HCT116 (cell line): Measurements from ENCODE around the gene SEC11A. TPM values are rescaled to one million over a fixed set of nuclear protein-coding genes. Genes with fewer than 3 reads are reported as not detected.

Experiments used
- ATAC-seq: fragments of 200-7000 bp; cut with Tn5 transposase; 2 replicates; pipeline ENCODE4 v1.9.1; 2020; ENCODE audit warnings: mild to moderate bottlenecking, moderate library complexity
- BruUV-seq: library from RNA; stranded (reverse); fragments of 400-500 nt; replicated peaks from 2 replicates; lab custom pipeline; 2021; lab: Mats Ljungman, UMichigan
- CTCF ChIA-PET: fragments of 300-600 bp; sonication (Branson Sonifier 250); formaldehyde crosslinking; loops from one replicate; lab custom pipeline; 2021; ENCODE audit warnings: antibody characterized with exemption; lab: Charles Lee
- POLR2A ChIA-PET: fragments of 300-600, 350-600 bp; sonication (Branson Sonifier 250); formaldehyde crosslinking; loops from one replicate; lab custom pipeline; 2021; ENCODE audit warnings: antibody characterized with exemption; lab: Charles Lee
- RAD21 ChIA-PET, 2 experiments: fragments of 300-600 bp; sonication (Branson Sonifier 250); formaldehyde crosslinking; loops; one replicate each; lab custom pipeline; 2023; ENCODE audit warnings: low total read pairs in 2 of 2; ENCODE audit not compliant: uncharacterized antibody in 2 of 2, unreplicated experiment in 2 of 2, low non-redundant PET in 1 of 2; lab: Charles Lee
- DNase-seq: peaks from one replicate; pipeline ENCODE4 v3.0.0-alpha.2; 2010; ENCODE audit warnings: low read depth, low spot score
- H2AFZ ChIP-seq: fragments of 200-600 bp; shearing (Covaris generic), sonication (generic); 2 replicates; pipeline ENCODE4 v1.6.1; 2017; ENCODE audit warnings: low read depth, mixed run types, mixed read lengths, antibody characterized with exemption, low read length; ENCODE audit not compliant: poor library complexity, severe bottlenecking
- H3K27ac ChIP-seq: 2 replicates; pipeline ENCODE4 v1.5.1; 2012; ENCODE audit warnings: low read depth, low read length
- H3K27me3 ChIP-seq: fragments of 200-600 bp; sonication (generic); 2 replicates; pipeline ENCODE4 v1.6.1; 2016; ENCODE audit warnings: mixed run types, low read length, mixed read lengths; ENCODE audit not compliant: insufficient read depth
- H3K36me3 ChIP-seq, 2 experiments: fragments of 200-500 bp in 1 of 2; fragments of 200-600 bp in 1 of 2; sonication (Bioruptor generic) in 1 of 2; sonication (generic) in 1 of 2; 2 replicates each; pipeline versions ENCODE4 v1.5.1 to v1.6.1; 2014 to 2016; ENCODE audit warnings: low read length in 2 of 2, inconsistent platforms in 1 of 2, mixed read lengths in 1 of 2, mixed run types in 1 of 2; ENCODE audit not compliant: insufficient read depth in 2 of 2, control insufficient read depth in 1 of 2
- H3K4me1 ChIP-seq, 2 experiments: fragments of 200-600 bp in 1 of 2; sonication (generic) in 1 of 2; 2 replicates each; pipeline versions ENCODE4 v1.5.1 to v1.6.1; 2012 to 2017; ENCODE audit warnings: low read length in 2 of 2, inconsistent platforms in 1 of 2, mild to moderate bottlenecking in 1 of 2, mixed read lengths in 1 of 2, mixed run types in 1 of 2, moderate library complexity in 1 of 2; ENCODE audit not compliant: insufficient read depth in 2 of 2, control insufficient read depth in 1 of 2
- H3K4me2 ChIP-seq: fragments of 200-600 bp; sonication (generic); 2 replicates; pipeline ENCODE4 v1.6.1; 2017; ENCODE audit warnings: mixed run types, low read length, mixed read lengths
- H3K4me3 ChIP-seq, 2 experiments: fragments of 200-600 bp in 1 of 2; sonication (generic) in 1 of 2; replicated peaks in 1 of 2; 2 replicates each; pipeline ENCODE4 v1.5.1; 2011 to 2016; ENCODE audit warnings: low read length in 2 of 2, control low read depth in 1 of 2, low read depth in 1 of 2, mild to moderate bottlenecking in 1 of 2, mixed read lengths in 1 of 2, mixed run types in 1 of 2
- H3K79me2 ChIP-seq: fragments of 200-600 bp; sonication (generic); 2 replicates; pipeline ENCODE4 v1.6.1; 2017; ENCODE audit warnings: mild to moderate bottlenecking, mixed run types, low read length, moderate library complexity, mixed read lengths; ENCODE audit not compliant: insufficient read depth
- H3K9ac ChIP-seq: fragments of 200-600 bp; sonication (generic); 2 replicates; pipeline ENCODE4 v1.6.1; 2016; ENCODE audit warnings: low read length, mixed read lengths
- H3K9me2 ChIP-seq: fragments of 200-600 bp; sonication (generic), shearing (Covaris generic); 2 replicates; pipeline ENCODE4 v1.6.1; 2017; ENCODE audit warnings: mixed run types, mild to moderate bottlenecking, moderate library complexity; ENCODE audit not compliant: insufficient read depth
- H3K9me3 ChIP-seq, 2 experiments: fragments of 200-500 bp in 1 of 2; fragments of 200-600 bp in 1 of 2; sonication (Bioruptor generic) in 1 of 2; sonication (generic) in 1 of 2; 2 replicates each; pipeline ENCODE4 v1.6.1; 2014 to 2017; ENCODE audit warnings: low read length in 2 of 2, mixed read lengths in 2 of 2, inconsistent platforms in 1 of 2, low read depth in 1 of 2, mild to moderate bottlenecking in 1 of 2, mixed run types in 1 of 2, moderate library complexity in 1 of 2; ENCODE audit not compliant: control insufficient read depth in 1 of 2, insufficient read depth in 1 of 2
- H4K20me1 ChIP-seq: fragments of 200-600 bp; sonication (generic), shearing (Covaris generic); 2 replicates; pipeline ENCODE4 v1.6.1; 2017; ENCODE audit warnings: mixed run types, mild to moderate bottlenecking, moderate library complexity; ENCODE audit not compliant: insufficient read depth
- ATF3 ChIP-seq: IDR thresholded peaks from 2 replicates; pipeline ENCODE4 v1.6.1; 2012
- CBX3 ChIP-seq: IDR thresholded peaks from 2 replicates; pipeline ENCODE4 v1.6.1; 2012; ENCODE audit warnings: low read depth
- CEBPB ChIP-seq: IDR thresholded peaks from 2 replicates; pipeline ENCODE4 v1.6.1; 2012; ENCODE audit warnings: low read depth
- CTCF ChIP-seq, 3 experiments: fragments of 200-600 bp in 1 of 3; sonication (generic) in 1 of 3; IDR thresholded peaks in 2 of 3; conservative IDR thresholded peaks in 1 of 3; 2 replicates each; pipeline ENCODE4 v1.5.1; 2012 to 2017; ENCODE audit warnings: low read depth in 2 of 3, low read length in 2 of 3, antibody characterized with exemption in 1 of 3, borderline replicate concordance in 1 of 3, control low read depth in 1 of 3, mild to moderate bottlenecking in 1 of 3, mixed read lengths in 1 of 3, mixed run types in 1 of 3, moderate library complexity in 1 of 3; ENCODE audit not compliant: insufficient read depth in 1 of 3
- EGR1 ChIP-seq: IDR thresholded peaks from 2 replicates; pipeline ENCODE4 v1.6.1; 2012; ENCODE audit warnings: low read depth
- FOSL1 ChIP-seq: IDR thresholded peaks from 2 replicates; pipeline ENCODE4 v1.6.1; 2012; ENCODE audit warnings: low read depth
- JUND ChIP-seq: IDR thresholded peaks from 2 replicates; pipeline ENCODE4 v1.6.1; 2012
- POLR2A ChIP-seq: IDR thresholded peaks from 2 replicates; pipeline ENCODE4 v1.7.0; 2011; ENCODE audit warnings: borderline replicate concordance; ENCODE audit not compliant: insufficient read depth, insufficient read length; ENCODE audit errors: extremely low read depth
- POLR2AphosphoS5 ChIP-seq: IDR thresholded peaks from 2 replicates; pipeline ENCODE4 v1.6.1; 2011; ENCODE audit warnings: mild to moderate bottlenecking, low read depth, low read length, moderate library complexity
- RAD21 ChIP-seq: IDR thresholded peaks from 2 replicates; pipeline ENCODE4 v1.6.1; 2012; ENCODE audit warnings: low read depth, mild to moderate bottlenecking
- SP1 ChIP-seq: IDR thresholded peaks from 2 replicates; pipeline ENCODE4 v1.6.1; 2012; ENCODE audit warnings: low read depth
- SRF ChIP-seq: IDR thresholded peaks from 2 replicates; pipeline ENCODE4 v1.6.1; 2012; ENCODE audit warnings: low read depth
- TCF7L2 ChIP-seq: IDR thresholded peaks from 2 replicates; pipeline ENCODE4 v1.7.0; 2011; ENCODE audit warnings: borderline replicate concordance, inconsistent platforms; ENCODE audit not compliant: insufficient read depth, insufficient read length; ENCODE audit errors: extremely low read depth
- ZFX ChIP-seq: fragments of 450-650 bp; IDR thresholded peaks from 2 replicates; pipeline ENCODE4 v1.6.1; 2017
- intact Hi-C: fragments of 100-400 bp; cut with micrococcal nuclease; formaldehyde crosslinking; loops from 2 replicates; pipeline ENCODE4 v1.10.0; 2022
- total RNA-seq: library from RNA; stranded (reverse); gene quantifications from one replicate; pipeline ENCODE4 v1.2.1, GENCODE V29; 2021; ENCODE audit not compliant: unreplicated experiment

The SEC11A gene
- total RNA-seq, 1 experiment from 2014 or later = 175 TPM

DNA sequence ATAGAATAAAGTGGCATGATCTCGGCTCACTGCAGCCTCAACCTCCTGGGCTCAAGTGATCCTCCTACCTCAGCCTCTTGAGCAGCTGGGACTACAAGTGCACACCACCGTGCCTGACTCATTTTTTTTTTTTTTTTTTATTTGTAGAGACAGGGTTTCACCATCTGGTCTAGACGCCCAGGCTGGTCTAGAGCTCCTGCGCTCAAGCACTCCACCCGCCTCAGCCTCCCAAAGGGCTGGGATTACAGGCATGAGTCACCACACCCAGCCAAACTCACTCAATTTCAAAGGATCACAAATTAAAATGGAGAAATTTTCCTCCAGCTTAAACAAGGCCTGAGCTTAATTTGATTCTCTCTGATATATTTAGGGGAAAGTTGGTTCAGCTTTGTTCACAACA, 30.6 kb downstream of the SEC11A start:
- Histone ChIP-seq H3K9me2 (no peaks in the 10 kb centered on the region), H3K4me2 (peak overlapping the region; percentile 47), H3K9ac (no peak overlapping the region), H3K79me2 (peaks cover 52% of the 10 kb centered on the region), H3K36me3 (peaks cover 8 to 17% of the 10 kb centered on the region in 2 experiments; a peak in 3 of 4 replicates), H2AFZ (no peak overlapping the region), H3K27ac (peak overlapping the region; percentile 37; the same call in 1 of the 2 replicates), H3K9me3 (no peaks in the 10 kb centered on the region), H3K4me3 (no peak overlapping the region), H4K20me1 (no peaks in the 10 kb centered on the region; the same call in 1 of the 2 replicates), H3K4me1 (peaks cover 13 to 27% of the 10 kb centered on the region in 2 experiments), H3K27me3 (no peaks in the 10 kb centered on the region)
- ChIA-PET RAD21 (no interaction called here), POLR2A (no interaction called here), CTCF (interaction anchor here (0.7 kb wide), 2 partner anchors 11 to 385 kb away, joined by 3 read pairs; no protein-coding TSS in a partner anchor)
- peak; percentile 93 for ATAC-seq
- intact Hi-C loops = no loop called here
- BruUV-seq = no TSS peak
- TF ChIP-seq POLR2A (no peak), CBX3 (0 out of 2 replicates have a peak, but pooled peaks have one; percentile 12), ZFX (no peak), FOSL1 (peak; percentile 63), CTCF (IDR thresholded peaks at IDR 0.05 in 2 of 3, conservative IDR thresholded peaks at IDR 0.05 in 1 of 3; ENCODE audit: borderline replicate concordance in 1 of 3, insufficient read depth in 1 of 3, low read depth in 2 of 3, low read length in 2 of 3) (no peak), SP1 (0 out of 2 replicates have a peak, but pooled peaks have one; percentile 15), SRF (no peak), TCF7L2 (no peak), CEBPB (peak; percentile 44; the same call in 1 of the 2 replicates), POLR2AphosphoS5 (no peak), EGR1 (no peak), RAD21 (no peak), JUND (peak; percentile 48), ATF3 (no peak)
- DNase-seq = peak; percentile 50
